GM06990 (cell line): Measurements from ENCODE around the gene CADPS2.
"Not testable (repeated sequence)": the region's sequence is repeated elsewhere in the genome, so short reads cannot be mapped to it uniquely, and the experiment has no call there.

ENCODE experiments used
- DNase-seq: peaks from one replicate; pipeline ENCODE4 v3.0.0-alpha.2; 2011; ENCODE audit not compliant: insufficient read length; ENCODE audit errors: extremely low read depth
- H3K27me3 ChIP-seq: replicated peaks from 2 replicates; pipeline ENCODE4 v1.6.0; 2011; ENCODE audit warnings: low read length; ENCODE audit not compliant: control insufficient read depth, insufficient read depth
- H3K36me3 ChIP-seq: 2 replicates; pipeline ENCODE4 v1.5.1; 2011; ENCODE audit warnings: low read length; ENCODE audit not compliant: control insufficient read depth, insufficient read depth
- H3K4me3 ChIP-seq: replicated peaks from 2 replicates; pipeline ENCODE4 v1.5.1; 2011; ENCODE audit warnings: low read depth, mild to moderate bottlenecking, control low read depth, low read length
- TF ChIP-seq, protein P1 (sequence below): IDR thresholded peaks from 2 replicates; pipeline ENCODE4 v1.5.1; 2011; ENCODE audit warnings: low read length, control low read depth, mild to moderate bottlenecking, inconsistent platforms; ENCODE audit not compliant: insufficient read depth, poor library complexity, severe bottlenecking

Gene CADPS2

GRCh38 chr7:122298131-122298530 lies 588.1 kb downstream of the CADPS2 start:
- Histone ChIP-seq H3K27me3 (no peaks in the 10 kb centered on the region; the same call in none of the 2 replicates), H3K4me3 (no peak overlapping the region), H3K36me3 (no peaks in the 10 kb centered on the region)
- no peak for DNase-seq
- TF ChIP-seq, protein P1, sequence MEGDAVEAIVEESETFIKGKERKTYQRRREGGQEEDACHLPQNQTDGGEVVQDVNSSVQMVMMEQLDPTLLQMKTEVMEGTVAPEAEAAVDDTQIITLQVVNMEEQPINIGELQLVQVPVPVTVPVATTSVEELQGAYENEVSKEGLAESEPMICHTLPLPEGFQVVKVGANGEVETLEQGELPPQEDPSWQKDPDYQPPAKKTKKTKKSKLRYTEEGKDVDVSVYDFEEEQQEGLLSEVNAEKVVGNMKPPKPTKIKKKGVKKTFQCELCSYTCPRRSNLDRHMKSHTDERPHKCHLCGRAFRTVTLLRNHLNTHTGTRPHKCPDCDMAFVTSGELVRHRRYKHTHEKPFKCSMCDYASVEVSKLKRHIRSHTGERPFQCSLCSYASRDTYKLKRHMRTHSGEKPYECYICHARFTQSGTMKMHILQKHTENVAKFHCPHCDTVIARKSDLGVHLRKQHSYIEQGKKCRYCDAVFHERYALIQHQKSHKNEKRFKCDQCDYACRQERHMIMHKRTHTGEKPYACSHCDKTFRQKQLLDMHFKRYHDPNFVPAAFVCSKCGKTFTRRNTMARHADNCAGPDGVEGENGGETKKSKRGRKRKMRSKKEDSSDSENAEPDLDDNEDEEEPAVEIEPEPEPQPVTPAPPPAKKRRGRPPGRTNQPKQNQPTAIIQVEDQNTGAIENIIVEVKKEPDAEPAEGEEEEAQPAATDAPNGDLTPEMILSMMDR = no peak

GRCh38 chr7:122291189-122291588 lies 595.1 kb downstream of the CADPS2 start:
- DNase-seq = no peak
- TF ChIP-seq, protein P1 = no peak
- Histone ChIP-seq H3K4me3 (no peak overlapping the region), H3K27me3 (no peaks in the 10 kb centered on the region), H3K36me3 (no peaks in the 10 kb centered on the region)

DNA sequence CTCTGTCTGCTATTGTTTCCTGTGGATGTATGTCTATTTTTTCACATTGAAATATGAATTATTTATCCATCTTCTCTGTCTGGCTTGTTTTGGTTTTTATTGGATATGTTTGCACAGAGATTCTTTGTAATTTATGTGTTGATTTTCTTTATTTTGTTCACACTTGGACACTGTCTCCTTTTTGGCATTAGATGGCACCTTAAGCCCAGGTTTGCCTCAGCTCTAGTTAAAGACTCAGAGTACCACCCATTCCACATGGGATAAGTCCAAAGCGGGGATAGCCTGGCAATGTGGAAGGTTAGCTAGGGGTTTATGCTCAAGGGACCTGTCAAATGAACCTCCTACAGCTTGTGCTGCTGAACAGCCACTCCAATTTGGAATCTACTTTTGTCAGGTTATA lies 595.8 kb downstream of the CADPS2 start:
- no peaks in the 10 kb centered on the region for H3K36me3 ChIP-seq
- TF ChIP-seq, protein P1 = no peak
- H3K4me3 ChIP-seq = no peak overlapping the region
- no peaks in the 10 kb centered on the region for H3K27me3 ChIP-seq
- no peak for DNase-seq

DNA sequence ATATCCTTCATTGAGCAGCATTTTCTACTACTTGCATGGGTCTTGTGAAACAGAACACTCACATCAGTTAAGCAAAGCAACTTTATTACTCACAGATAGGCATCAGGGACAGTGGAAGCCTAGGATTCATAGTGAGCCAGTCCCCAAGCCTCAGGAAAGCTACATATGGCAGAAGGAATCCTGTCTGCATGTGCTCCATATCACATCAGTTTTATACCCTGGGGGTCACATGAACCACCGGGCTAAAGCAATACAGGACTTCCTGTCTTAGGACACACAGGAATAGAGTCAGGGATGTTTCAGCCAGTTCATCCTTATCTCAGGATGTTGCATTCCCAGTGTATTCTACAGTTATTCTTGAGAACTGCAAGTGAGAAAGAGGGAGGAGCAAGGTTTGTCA lies 596.8 kb downstream of the CADPS2 start:
- TF ChIP-seq, protein P1 = no peak
- no peak overlapping the region for H3K4me3 ChIP-seq
- no peak for DNase-seq
- H3K27me3 ChIP-seq = no peaks in the 10 kb centered on the region
- no peaks in the 10 kb centered on the region for H3K36me3 ChIP-seq

DNA sequence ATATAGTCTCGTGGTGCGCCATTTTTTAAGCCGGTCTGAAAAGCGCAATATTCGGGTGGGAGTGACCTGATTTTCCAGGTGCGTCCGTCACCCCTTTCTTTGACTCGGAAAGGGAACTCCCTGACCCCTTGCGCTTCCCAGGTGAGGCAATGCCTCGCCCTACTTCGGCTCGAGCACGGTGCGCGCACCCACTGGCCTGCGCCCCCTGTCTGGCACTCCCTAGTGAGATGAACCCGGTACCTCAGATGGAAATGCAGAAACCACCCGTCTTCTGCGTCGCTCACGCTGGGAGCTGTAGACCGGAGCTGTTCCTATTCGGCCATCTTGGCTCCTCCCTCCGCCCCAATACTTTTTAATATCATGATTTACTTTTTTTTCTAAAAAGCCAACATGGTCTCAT lies 601.7 kb downstream of the CADPS2 start:
- H3K4me3 ChIP-seq, DNase-seq: not testable (repeated sequence)

DNA sequence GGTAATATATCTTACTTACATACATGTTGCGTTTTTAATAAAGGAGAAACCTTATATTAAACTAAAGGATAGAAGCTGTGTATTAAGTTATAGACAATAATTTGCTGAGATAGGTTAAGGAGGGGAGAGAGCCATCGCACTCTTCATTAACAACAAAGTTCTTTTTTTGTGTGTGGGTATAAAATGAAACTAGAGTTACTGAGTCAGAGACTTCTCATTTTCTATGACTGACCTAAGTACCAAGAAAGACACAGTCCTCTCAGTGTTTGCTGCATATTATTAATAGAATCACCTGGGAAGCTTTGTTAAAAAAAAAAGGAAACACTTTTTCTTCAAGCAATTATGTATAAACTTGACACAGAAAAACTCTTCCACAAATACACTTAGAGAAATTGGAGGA lies 613.1 kb downstream of the CADPS2 start:
- Histone ChIP-seq H3K27me3 (no peaks in the 10 kb centered on the region), H3K4me3 (no peak overlapping the region), H3K36me3 (no peaks in the 10 kb centered on the region)
- DNase-seq = no peak
- TF ChIP-seq, protein P1 = no peak

More for the DNA sequence above, 601.7 kb downstream of the CADPS2 start:
- not testable (repeated sequence) for H3K27me3 ChIP-seq, H3K36me3 ChIP-seq
